ENCODE results near the gene TGFB3.

DNA sequence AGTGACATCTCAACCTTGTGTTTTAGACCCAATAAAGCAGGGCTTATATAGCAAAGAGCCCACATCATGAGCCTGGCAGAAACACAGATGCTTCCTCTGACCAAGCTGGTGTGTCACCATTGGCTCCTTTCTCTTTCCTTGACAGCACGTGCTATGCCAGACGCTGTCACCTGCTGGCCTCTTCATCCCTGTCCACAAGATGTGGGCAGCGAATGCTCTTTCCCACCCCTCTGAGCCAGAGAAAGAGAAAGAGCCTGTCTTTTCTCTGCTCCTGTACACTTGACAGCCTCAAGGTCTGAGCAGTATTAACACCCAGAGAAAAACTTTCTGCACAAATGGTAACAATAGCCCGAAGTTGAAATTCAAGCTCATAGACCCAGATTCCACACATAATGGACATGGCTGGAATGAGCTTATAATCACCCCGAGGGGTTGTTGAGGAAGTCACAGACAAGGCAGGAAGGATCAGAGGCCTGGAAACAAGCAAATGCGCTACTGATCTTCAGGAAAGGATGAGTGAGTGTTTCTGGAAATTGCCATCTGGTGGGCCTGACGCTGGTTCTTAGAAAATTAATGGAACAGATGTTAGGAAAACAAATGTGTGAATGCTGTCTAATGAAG is 8.9 kb downstream of the TGFB3 start:
- TF ChIP-seq, protein P1, sequence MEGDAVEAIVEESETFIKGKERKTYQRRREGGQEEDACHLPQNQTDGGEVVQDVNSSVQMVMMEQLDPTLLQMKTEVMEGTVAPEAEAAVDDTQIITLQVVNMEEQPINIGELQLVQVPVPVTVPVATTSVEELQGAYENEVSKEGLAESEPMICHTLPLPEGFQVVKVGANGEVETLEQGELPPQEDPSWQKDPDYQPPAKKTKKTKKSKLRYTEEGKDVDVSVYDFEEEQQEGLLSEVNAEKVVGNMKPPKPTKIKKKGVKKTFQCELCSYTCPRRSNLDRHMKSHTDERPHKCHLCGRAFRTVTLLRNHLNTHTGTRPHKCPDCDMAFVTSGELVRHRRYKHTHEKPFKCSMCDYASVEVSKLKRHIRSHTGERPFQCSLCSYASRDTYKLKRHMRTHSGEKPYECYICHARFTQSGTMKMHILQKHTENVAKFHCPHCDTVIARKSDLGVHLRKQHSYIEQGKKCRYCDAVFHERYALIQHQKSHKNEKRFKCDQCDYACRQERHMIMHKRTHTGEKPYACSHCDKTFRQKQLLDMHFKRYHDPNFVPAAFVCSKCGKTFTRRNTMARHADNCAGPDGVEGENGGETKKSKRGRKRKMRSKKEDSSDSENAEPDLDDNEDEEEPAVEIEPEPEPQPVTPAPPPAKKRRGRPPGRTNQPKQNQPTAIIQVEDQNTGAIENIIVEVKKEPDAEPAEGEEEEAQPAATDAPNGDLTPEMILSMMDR (IDR thresholded peaks at IDR 0.05) = no peak
- no peak for TF ChIP-seq POLR2A (IDR thresholded peaks at IDR 0.05)

Measured in adrenal gland (tissue), 5 donors.